ENCODE measurements around the gene KCNJ5.

Gene KCNJ5

DNA sequence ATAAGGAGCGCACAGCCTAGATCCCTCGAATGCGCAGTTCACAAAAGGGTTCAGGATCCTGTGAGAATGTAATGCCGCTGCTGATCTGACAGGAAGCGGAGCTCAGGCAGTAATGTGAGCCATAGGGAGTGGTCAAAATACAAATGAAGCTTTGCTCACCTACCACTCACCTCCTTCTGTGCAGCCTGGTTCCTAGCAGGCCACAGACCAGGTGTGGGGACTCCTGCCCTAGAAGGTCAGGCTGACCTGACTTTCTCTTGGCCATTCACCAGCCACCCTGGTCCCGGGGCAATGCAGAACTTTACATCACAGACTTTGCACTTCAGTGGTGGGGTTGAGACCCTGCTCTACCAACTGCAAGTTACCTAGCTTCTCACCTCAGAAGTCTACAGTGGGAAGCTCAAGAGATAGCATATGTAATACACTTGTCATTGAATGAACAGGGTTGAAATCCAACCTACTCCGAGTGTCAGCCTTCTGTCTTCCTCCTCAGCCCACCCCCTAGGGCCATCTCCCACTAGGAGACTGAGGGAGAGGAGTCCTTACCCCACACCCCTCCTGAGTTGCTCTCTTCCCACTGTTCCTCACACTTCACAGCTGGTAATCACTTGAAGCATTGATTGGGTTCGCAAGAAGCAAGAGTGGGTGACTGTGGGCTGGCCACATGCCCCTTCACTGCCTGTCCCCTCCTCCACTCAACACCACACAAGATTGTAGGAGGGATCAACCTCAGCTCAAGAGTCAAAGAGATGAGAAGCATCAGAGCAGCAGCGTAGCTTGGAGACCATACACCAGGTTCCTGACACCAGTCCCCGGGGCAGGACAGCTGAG lies 22.1 kb upstream of the KCNJ5 start:
- H3K4me3 ChIP-seq (ENCODE audit: low read length), result no peak overlapping the region
- no peak for DNase-seq (ENCODE audit: low read depth, low spot score)

DNA sequence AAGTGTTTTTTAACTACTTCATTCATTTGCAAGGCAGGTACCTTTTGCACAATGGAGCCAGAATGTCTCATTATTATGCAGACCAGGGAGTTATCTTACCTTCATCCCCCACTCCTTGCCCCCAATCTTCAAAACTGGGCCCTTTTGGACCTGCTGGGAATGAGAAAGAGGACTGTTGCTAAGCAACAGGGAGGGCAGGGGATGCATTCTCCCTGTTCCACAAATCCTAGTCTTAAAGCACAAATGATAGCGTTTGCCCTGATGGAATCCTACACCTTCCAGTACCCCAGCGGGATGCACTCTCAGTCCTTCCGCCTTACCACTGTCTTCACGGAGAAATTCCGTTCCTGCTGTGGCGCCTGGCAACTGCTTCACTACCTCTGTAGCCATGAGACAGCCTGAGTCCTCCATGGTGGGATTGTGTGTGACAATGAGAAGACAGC lies 20.0 kb upstream of the KCNJ5 start:
- no peak for DNase-seq (ENCODE audit: low read depth, low spot score)
- no peak overlapping the region for H3K4me3 ChIP-seq (ENCODE audit: low read length)

DNA sequence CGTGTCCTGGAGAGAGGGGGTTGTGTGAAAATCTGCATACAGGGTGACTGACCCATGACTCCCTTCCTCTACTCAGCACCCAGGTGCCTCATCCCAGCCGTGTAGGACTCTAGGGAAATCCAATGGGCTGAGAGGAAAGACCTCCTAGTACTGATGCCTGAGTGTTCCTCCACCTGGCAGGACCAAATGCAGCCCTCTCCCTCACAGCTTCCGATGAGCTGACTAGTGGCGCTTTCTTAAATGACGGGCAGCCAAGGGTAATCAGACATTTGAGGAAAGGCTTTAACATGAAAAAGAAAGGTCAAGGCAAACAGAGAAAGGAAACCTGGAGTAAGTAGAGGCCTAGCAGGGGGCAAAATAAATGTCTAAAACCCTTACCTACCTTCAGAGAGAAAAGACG lies 19.1 kb upstream of the KCNJ5 start:
- H3K4me3 ChIP-seq (ENCODE audit: low read length), result no peak overlapping the region
- DNase-seq (ENCODE audit: low read depth, low spot score), result no peak

DNA sequence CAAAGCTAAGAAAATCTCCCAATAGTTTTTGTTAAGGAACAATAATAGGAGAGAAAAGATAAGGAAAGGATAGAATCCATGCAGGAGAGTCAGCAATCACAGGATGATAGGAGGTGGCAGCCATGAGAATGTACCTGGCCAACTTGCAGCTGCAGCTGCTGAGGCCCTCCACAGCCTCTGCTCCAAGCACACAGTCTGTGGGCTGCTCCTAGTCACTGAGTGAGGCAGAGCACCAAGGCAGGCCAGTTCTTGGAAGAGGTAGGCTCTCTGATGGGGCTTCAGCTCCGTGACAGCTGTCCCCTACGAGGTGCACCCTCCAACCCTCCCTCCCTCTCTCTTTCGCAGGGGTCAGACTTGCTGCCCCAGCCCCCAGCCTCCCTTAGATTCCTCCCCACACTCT lies 18.6 kb upstream of the KCNJ5 start:
- H3K4me3 ChIP-seq (ENCODE audit: low read length), result no peak overlapping the region
- DNase-seq (ENCODE audit: low read depth, low spot score), result no peak

DNA sequence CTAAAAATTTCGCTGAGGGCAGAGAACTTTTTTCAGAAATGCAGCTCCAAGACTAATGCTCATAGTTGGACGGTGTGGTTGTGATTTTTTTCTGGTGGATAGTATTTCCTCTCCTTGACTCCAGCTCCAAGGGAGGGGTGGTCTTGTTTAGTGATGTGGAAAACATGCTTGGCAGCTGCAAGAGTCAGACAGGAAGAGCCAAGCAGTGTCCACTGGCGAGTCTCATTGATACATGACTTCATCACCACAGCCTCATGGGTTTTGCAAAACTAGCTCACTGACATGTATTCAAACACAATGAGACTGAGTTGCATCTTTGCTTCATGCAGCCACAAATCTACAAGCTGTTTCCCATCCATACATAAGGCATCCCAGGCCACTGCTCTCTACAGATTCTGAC lies 16.7 kb upstream of the KCNJ5 start:
- no peak overlapping the region for H3K4me3 ChIP-seq (ENCODE audit: low read length)
- DNase-seq (ENCODE audit: low read depth, low spot score), result no peak

DNA sequence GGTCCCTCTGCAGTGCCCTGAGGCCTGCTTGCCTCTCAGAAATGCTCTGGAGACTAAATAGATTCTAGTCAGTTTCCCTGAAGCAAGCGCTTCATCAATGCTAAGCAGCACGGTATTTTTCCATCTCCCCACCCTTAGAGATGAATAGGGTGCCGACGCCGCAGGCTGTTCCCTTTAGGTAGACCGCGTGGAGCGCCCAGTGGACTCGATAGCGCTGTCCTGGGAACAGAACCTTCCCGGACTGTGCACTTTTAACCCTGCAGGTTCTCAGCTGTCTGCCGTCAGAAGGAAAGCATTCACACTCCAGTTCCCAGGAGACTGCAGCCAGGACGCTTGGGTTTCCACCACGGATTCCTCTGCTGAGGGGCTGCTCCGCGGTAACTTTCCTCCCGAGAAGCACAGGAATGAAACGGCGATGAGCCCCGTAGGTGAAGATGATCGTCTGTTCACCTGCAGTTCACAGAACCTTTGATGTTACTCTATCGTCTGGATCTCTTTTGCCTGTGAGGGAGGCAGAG lies 15.0 kb upstream of the KCNJ5 start:
- H3K4me3 ChIP-seq (ENCODE audit: low read length), result no peak overlapping the region
- no peak for DNase-seq (ENCODE audit: low read depth, low spot score)

DNA sequence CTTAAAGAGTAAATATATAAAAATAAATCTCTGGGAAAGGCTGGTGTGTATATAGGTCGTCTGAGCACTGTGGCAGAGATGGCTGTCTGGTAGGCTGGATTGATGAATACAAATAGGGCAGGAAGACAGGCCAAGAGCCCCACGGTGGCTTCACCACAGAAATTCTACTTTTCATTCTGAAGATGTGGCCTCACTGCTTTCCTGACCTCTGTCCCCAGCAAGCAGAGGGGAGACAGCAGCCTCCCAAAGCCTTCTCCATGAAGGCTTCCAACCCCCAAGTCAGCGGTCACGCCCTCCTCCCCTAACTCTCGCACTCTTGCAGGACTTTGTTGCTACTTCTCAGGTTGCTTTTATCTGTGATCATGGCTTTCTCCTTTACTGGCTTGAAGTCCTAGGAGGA lies 13.4 kb upstream of the KCNJ5 start:
- H3K4me3 ChIP-seq (ENCODE audit: low read length), result no peak overlapping the region
- DNase-seq (ENCODE audit: low read depth, low spot score), result no peak

DNA sequence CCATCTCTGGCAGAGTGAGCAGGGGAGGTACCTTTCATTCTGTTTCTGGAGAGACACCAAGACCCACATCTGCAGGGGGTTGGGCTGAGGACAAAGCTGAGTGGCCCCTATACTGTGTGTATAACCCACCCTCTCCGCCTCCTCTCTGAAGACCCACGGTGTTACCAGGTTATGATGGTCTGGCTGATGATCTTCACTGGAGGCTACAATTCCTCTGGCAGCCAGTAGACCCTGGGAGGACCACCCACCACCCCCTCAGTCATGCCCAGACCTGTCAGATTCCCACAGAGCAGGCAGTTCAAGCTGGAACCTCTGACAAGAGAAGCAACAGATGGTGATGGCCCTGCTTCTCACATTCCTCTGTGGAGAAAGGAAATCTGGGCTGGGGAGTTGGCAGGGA lies 12.7 kb upstream of the KCNJ5 start:
- no peak overlapping the region for H3K4me3 ChIP-seq (ENCODE audit: low read length)

DNA sequence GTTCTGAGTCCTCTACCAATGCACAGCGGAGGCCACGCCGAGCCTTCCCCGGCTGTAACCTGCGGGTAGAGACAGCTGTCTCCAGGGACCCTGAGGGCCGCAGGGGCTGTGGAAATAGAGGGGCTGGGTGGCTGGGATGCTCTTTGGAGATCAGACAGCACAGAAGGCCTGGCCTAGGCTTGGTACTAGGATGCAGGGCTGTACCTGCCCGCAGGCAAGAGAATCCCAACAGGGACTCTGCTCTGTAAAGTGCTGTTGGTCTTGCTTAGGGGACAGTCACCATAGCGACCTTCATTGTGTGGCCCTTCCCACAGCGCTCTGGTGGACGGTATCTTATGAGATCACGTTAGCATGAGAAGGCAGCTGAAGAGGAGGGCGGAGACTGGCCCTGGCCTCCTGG lies 11.3 kb upstream of the KCNJ5 start:
- DNase-seq (ENCODE audit: low read depth, low spot score), result no peak
- no peak overlapping the region for H3K4me3 ChIP-seq (ENCODE audit: low read length)

More for the DNA sequence above, 12.7 kb upstream of the KCNJ5 start:
- no peak for DNase-seq (ENCODE audit: low read depth, low spot score)

DNA sequence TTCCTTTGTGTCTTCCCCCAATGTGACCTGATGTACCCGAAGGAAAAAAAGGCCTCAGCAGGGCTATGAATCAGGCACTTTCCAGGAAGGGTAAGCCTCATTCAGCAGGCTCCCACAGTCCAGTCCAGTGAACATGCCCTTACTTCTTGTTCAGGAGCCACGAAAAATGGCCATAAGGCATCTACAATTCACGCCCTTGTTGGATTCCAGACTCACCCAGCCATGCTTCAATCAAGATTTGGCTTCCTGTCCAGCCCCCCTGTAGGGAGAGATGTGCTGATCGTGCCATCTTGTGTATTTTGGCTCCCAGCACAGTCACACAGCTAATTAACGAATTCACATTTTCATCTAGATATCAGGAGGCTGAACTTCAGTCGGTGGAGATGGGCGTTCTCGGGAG lies 9.9 kb upstream of the KCNJ5 start:
- H3K4me3 ChIP-seq (ENCODE audit: low read length), result no peak overlapping the region
- DNase-seq (ENCODE audit: low read depth, low spot score), result no peak

DNA sequence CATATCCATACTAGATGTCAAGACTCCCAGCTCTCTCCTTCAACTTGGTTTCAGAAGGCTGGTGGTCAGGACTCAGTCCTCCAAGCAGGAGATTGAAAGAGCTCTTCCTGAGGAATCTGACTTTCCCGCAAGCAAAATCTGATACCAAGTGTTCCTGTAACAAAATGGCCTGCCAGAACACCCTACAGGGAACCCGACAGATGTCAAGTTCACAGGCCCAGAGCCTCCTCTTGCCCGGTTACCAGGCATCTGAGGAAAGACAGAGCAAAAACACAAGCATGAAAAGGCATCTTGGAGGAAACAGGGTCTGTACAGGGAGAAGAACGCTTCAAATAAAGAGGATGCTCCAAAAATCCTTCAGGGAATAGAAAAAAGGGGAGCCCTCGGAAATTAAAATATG lies 8.7 kb upstream of the KCNJ5 start:
- H3K4me3 ChIP-seq (ENCODE audit: low read length), result no peak overlapping the region
- no peak for DNase-seq (ENCODE audit: low read depth, low spot score)

DNA sequence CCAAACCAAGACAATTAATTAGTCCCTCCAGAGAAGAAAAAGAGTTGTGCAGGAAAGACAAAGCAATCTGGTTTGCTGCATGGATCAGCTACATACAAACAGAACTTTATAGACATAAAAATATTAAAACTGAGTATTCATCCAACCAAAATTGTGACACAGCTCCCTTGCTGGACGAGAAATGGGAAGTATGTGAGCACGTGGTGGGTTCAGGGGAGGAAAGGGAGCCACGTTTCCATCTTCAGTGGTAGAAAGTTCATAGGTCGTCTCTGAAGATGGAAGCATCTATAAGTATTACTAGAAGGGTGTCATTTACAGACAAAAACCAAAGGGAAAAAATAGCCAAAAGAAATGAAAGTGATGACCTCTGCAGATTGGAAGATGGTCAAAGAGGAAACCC lies 7.1 kb upstream of the KCNJ5 start:
- DNase-seq (ENCODE audit: low read depth, low spot score), result no peak
- no peak overlapping the region for H3K4me3 ChIP-seq (ENCODE audit: low read length)

DNA sequence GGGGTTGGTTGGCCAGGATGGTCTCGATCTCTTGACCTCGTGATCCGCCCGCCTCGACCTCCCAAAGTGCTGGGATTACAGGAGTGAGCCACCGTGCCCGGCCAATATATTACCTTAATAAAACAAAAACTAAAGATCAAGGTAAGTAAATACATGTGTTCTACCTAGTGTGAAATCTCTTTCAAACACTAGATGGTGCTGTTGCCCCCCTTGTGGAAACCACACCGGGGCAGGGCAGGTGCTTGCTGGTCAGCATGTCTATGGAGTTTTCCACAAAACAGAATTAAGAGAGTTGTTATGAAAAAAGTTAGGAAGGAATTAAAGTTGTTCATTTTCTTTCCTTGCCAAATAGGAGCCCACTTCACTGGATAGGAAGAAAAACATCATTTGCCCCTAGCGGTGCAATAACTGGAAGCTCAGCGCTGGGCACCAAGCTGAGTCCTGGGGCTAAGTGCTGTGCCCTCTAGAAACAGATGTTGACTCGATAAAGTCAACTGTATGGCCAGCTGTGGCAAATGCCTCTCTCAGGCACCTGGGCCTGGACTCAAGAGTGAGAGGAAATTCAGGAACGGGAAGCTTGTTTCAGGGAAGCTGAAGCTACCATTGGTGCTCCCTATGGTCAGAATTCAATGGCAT lies 6.3 kb upstream of the KCNJ5 start:
- H3K4me3 ChIP-seq (ENCODE audit: low read length), result no peak overlapping the region
- DNase-seq (ENCODE audit: low read depth, low spot score), result peak; percentile 64

DNA sequence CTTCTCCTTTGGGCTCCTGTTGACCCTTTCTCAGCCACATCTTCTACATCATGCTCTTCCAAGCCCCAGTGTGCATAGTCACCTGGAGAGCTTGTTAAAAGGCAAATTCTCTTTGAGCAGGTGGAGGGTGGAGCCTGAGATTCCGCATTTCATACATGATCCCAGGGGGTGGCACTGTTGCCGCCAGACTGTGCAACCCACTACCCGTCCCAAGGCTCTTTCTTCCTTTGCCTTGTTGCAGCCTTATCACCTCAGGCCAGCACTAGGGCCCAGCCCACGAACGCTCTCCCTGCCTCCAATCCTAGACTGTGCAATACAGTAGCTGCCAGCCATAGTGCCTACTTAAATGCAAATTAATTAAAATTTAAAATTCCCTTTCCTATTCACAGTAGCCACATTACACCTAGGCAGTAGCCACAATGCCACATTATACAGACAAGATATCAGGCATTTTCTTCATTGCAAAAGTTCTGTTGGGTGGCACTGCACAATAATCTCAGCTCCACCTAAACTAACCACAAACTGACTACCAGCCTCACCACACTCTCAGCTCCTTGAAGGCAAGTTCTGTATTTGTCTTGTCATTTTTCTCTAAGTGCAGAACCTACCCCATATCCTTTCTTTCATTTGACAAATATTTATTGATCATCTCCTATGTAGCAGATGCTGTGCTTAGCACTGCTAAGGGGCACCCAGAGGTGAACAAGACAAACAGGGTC lies 4.6 kb upstream of the KCNJ5 start:
- H3K4me3 ChIP-seq (ENCODE audit: low read length), result no peak overlapping the region
- peak; percentile 57 for DNase-seq (ENCODE audit: low read depth, low spot score)

DNA sequence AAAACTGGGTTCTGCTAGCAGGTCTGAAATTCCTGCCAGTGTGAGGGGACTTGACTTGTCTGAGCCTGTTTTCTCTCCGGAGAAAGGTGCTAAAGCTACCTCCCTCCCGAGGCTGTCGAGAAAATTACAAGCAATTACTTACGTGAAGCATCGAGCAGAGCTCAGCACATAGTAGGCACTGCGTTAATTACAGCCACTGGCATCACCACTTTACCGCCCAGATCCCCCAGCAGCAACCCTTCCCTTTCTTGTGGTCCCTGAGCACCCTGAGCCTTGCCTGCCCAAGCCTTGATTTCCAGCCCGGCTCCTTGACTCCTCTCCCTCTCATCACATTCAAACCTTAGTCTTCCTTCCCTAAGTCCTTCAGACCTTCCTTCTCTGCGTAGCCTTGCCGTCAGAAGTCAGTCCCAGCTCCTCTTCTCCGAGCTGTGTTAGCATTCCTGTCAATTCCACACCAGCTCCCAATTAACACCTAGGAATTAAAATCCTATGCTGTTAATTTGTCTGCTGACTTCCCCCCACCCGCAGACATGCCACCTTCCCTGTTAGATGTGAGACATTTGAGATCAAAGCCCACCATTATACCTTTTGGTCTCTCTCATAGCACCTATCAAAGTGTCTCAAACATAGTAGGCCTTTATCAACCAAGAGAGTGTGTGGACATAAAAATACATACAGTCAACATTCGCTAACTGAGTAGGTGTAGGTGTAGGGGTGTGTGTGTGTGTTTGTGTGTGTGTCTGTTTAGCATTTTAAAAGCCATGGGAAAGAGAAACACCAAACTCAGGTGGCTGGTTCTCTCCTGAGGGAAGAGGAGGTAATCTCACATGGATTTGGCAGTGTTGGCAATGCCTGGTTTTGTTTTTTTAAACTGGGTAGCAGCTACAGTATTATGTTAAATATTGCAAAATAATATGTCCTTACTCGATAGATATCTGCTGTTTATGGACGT lies 2.8 kb upstream of the KCNJ5 start:
- DNase-seq (ENCODE audit: low read depth, low spot score), result no peak
- no peak overlapping the region for H3K4me3 ChIP-seq (ENCODE audit: low read length)

DNA sequence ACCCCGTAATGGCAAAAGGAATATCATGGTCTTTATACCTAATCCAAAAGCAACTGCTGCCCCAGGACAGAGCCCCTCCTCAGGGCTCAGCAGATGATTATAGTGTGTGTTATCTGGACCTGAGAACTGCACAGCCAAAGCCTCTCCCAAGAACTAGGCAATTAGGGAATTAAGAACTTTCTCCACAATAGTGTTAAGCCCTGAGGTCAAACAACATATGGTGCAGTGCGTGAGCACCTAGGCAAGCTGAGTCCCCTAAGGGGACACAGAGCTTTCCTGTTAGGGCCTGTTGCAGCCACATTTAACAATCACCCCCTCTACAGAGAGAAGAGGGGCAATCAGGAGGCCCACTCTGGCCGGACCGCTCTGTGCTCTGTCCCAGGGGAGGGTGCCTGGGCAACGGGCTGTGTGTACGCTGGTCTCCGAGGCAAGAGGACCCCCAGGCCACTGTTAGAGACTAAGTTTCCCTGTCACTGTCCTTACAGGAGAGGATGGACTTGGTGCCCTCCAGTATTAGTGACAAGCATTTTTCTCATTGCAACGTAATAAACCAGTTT lies 1.4 kb upstream of the KCNJ5 start:
- no peak overlapping the region for H3K4me3 ChIP-seq (ENCODE audit: low read length)
- DNase-seq (ENCODE audit: low read depth, low spot score), result no peak

DNA sequence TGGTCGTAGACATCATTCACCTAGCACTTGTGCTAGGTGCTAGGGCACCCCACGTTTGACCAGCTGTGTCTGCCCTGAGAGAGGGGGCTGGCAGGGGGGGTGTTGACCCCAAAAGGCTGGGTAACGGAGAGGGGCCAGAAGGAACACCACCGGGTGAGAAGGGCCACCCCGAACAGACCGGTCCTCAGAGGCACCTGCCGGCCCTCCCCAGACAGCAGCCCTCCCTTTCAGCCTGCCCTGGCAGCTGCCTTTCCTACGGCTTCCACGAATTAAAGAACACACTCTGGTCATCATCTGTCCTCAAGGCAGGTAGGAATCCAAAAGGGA lies 977 bp upstream of the KCNJ5 start:
- DNase-seq (ENCODE audit: low read depth, low spot score), result no peak
- H3K4me3 ChIP-seq (ENCODE audit: low read length), result no peak overlapping the region

DNA sequence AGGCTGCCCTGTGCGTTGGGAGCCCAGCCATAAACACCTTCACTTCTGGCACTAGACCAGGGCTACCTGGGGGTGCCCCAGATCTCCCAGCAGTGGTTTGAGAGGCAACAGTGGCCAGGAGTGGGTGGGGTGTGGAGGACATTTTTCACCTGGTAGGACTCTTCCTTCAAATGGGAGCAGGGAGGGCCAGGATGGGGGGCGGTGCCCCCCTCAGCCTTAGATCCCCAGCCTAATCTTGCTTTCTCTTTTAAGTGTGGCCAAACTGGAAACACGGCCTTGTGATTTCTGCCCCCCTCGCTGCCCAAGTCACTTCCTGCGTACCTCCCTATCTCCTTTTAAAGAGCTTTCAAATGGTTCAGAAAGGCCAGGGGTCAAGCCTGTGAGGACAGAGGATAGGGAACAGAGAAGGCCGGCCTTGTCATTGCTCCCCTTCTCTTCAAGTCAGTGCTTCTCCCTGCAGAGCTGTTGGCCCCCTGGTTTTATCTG lies 800 bp downstream of the KCNJ5 start:
- DNase-seq (ENCODE audit: low read depth, low spot score), result no peak
- no peak overlapping the region for H3K4me3 ChIP-seq (ENCODE audit: low read length)

Measured in Jurkat, Clone E6-1 (cell line).